Measurements from ENCODE around the gene PRLR.

The PRLR gene

DNA sequence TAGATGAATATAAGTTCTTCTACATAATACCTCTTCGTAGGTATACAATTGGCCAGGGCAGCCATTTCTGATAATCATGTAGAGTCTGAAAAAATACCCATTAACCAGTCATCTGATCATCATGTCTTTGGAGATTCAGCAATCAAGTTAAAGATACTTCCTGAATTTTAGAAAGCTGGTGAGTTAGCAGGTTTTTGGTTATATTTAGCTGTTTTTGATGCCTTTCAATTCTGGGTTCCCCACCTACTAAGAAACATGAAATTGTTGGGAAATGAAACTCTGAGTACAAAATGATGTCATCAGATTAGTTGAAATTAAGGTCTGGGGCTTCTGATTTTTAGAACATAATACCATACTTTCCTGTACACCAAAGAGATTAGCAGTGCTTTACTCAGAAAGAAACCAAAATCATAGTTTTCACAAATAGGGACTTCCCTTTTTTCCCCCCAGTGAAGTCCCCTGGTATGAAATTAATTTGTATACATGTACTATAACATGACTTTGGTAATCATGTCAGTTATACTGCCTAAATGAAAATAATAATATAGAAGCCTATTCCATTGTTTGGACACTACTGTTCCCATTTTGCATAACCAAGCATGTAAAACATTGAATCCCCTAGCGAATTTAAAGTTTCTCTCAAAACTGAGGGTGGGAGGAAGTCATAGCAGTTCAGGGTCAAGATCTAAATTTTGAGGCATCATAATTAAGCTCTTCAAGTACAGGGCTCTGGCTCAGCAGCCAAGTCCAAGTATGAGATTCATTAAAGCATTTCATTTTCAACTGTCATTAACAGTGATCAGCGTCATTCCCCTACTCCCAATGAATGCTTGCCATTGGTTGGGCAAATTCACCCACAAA is 17.9 kb downstream of the PRLR start:
- in situ Hi-C loops (cut with MboI; ENCODE audit: low pct_unique_long_range_greater_than_20kb, low sequenced_read_pairs, unreplicated experiment), result no loop called here
- TF ChIP-seq CTCF (IDR thresholded peaks at IDR 0.05; ENCODE audit: extremely low read depth, insufficient read depth, missing control alignments), result no peak
- peak; percentile 40 for DNase-seq (ENCODE audit: low spot score)

DNA sequence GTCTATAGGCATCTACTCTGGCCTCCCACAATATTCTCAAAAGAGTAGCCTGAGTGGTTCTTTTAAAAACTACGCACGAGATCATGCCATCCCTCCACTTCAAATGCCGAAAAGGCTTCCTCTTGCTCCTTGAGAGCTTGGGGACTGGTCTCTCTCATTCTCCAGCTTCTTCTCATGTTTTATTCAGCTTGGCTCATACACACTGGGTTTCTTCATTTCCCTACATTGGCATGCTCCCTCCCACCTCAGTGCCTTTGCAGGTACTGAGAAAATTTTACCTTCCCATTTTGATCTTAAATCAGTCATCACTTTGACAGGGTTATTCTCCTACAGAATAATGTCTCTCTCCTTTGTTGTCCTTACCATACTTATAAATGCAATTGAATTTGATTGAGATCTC is 20.4 kb downstream of the PRLR start:
- in situ Hi-C loops (cut with MboI; ENCODE audit: low pct_unique_long_range_greater_than_20kb, low sequenced_read_pairs, unreplicated experiment), result no loop called here
- no peak for DNase-seq (ENCODE audit: low spot score)
- TF ChIP-seq CTCF (IDR thresholded peaks at IDR 0.05; ENCODE audit: extremely low read depth, insufficient read depth, missing control alignments), result no peak

DNA sequence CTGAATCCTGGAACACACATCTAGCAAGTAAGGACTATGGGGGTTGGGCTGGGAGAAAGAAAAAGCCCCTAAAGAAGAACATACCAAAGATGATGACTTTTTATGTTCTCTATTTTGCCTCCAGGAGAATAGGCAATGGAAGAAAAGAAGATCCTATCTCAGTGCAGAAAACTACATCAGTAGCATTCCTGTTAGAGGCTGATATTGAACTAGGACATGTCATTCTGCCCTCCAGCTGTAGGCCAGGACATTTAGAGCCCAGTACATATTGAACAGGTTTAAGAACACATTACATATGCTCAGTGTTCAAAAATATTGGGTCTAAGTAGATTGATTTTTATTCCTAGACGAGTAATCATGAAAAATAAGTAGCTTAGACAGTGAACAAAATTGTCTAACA is 24.7 kb downstream of the PRLR start:
- no peak for DNase-seq (ENCODE audit: low spot score)
- in situ Hi-C loops (cut with MboI; ENCODE audit: low pct_unique_long_range_greater_than_20kb, low sequenced_read_pairs, unreplicated experiment), result no loop called here
- no peak for TF ChIP-seq CTCF (IDR thresholded peaks at IDR 0.05; ENCODE audit: extremely low read depth, insufficient read depth, missing control alignments)

DNA sequence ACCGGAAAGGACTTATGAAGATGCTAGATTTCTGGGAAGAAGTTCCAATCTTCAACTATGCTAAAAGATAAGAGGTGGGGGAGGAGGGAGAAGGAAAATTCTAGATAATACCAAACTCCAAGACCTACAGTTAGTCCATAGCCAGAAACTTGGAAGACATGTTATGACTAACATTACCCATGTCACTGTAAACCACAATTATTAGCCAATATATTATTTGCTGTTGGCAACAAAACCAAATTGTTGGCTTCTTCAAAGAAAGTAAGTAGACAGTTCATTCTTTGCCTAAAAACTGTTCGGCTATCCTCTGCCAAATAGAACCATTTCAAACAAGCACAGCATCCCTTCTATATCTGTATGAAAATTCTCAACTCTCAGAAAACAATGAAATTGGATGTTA is 25.1 kb downstream of the PRLR start:
- no peak for DNase-seq (ENCODE audit: low spot score)
- in situ Hi-C loops (cut with MboI; ENCODE audit: low pct_unique_long_range_greater_than_20kb, low sequenced_read_pairs, unreplicated experiment), result no loop called here
- no peak for TF ChIP-seq CTCF (IDR thresholded peaks at IDR 0.05; ENCODE audit: extremely low read depth, insufficient read depth, missing control alignments)

GRCh38 chr5:35203403-35203802 is 26.9 kb downstream of the PRLR start:
- in situ Hi-C loops (cut with MboI; ENCODE audit: low pct_unique_long_range_greater_than_20kb, low sequenced_read_pairs, unreplicated experiment), result no loop called here
- no peak for DNase-seq (ENCODE audit: low spot score)
- no peak for TF ChIP-seq CTCF (IDR thresholded peaks at IDR 0.05; ENCODE audit: extremely low read depth, insufficient read depth, missing control alignments)

GRCh38 chr5:35202319-35203111 is 27.8 kb downstream of the PRLR start:
- TF ChIP-seq CTCF (IDR thresholded peaks at IDR 0.05; ENCODE audit: extremely low read depth, insufficient read depth, missing control alignments), result peak; percentile 57
- peak; percentile 27 for DNase-seq (ENCODE audit: low spot score)
- in situ Hi-C loops (cut with MboI; ENCODE audit: low pct_unique_long_range_greater_than_20kb, low sequenced_read_pairs, unreplicated experiment), result no loop called here

Data from GM13977 (cell line).